ENCODE results near the gene WDFY1. TPM values are rescaled to one million over a fixed set of nuclear protein-coding genes. Genes with fewer than 3 reads are reported as not detected.
"Not testable (repeated sequence)": the region's sequence is repeated elsewhere in the genome, so short reads cannot be mapped to it uniquely, and the experiment has no call there.

WDFY1 gene
- total RNA-seq, 4 donors from 2014 or later: 12.0 to 25.7 (median 17.1) TPM

GRCh38 chr2:223880796-223881195, 64.3 kb downstream of the WDFY1 start:
- no peak for ATAC-seq
- Histone ChIP-seq H3K9me3 (no peaks in the 10 kb centered on the region), H3K27me3 (no peaks in the 10 kb centered on the region), H3K4me3 (no peak overlapping the region), H3K27ac (no peak overlapping the region), H3K36me3 (peaks cover 3 to 97% of the 10 kb centered on the region in 2 donors), H3K4me1 (no peaks in the 10 kb centered on the region)
- TF ChIP-seq POLR2A (IDR thresholded peaks at IDR 0.05): no peak
- TF ChIP-seq, protein P1, sequence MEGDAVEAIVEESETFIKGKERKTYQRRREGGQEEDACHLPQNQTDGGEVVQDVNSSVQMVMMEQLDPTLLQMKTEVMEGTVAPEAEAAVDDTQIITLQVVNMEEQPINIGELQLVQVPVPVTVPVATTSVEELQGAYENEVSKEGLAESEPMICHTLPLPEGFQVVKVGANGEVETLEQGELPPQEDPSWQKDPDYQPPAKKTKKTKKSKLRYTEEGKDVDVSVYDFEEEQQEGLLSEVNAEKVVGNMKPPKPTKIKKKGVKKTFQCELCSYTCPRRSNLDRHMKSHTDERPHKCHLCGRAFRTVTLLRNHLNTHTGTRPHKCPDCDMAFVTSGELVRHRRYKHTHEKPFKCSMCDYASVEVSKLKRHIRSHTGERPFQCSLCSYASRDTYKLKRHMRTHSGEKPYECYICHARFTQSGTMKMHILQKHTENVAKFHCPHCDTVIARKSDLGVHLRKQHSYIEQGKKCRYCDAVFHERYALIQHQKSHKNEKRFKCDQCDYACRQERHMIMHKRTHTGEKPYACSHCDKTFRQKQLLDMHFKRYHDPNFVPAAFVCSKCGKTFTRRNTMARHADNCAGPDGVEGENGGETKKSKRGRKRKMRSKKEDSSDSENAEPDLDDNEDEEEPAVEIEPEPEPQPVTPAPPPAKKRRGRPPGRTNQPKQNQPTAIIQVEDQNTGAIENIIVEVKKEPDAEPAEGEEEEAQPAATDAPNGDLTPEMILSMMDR (IDR thresholded peaks at IDR 0.05 in 4 of 5, conservative IDR thresholded peaks at IDR 0.05 in 1 of 5): no peak
- in situ Hi-C loops (cut with MboI; ENCODE audit: low sequenced_read_pairs in 4 of 4): no loop called here
- no peak for DNase-seq
- intact Hi-C loops (cut with DNase I; ENCODE audit: low total_unique reads): no loop called here

- Histone ChIP-seq H3K4me1 (no peaks in the 10 kb centered on the region), H3K4me3 (no peak overlapping the region), H3K27me3 (no peaks in the 10 kb centered on the region), H3K36me3 (peaks cover 3 to 93% of the 10 kb centered on the region in 2 donors), H3K9me3 (no peaks in the 10 kb centered on the region), H3K27ac (no peak overlapping the region)
- ATAC-seq (no peak), DNase-seq (no peak)
- TF ChIP-seq POLR2A (IDR thresholded peaks at IDR 0.05): no peak
- TF ChIP-seq, protein P1 (IDR thresholded peaks at IDR 0.05 in 4 of 5, conservative IDR thresholded peaks at IDR 0.05 in 1 of 5): no peak
- intact Hi-C loops (cut with DNase I; ENCODE audit: low total_unique reads) (no loop called here), in situ Hi-C loops (cut with MboI; ENCODE audit: low sequenced_read_pairs in 4 of 4) (no loop called here)
Measured at GRCh38 chr2:223877721-223878410, 67.3 kb downstream of the WDFY1 start.

GRCh38 chr2:223873672-223874071, 71.5 kb downstream of the WDFY1 start:
- ATAC-seq (no peak), DNase-seq (no peak)
- Histone ChIP-seq H3K27me3 (no peaks in the 10 kb centered on the region), H3K27ac (no peak overlapping the region), H3K4me1 (no peaks in the 10 kb centered on the region), H3K4me3 (no peak overlapping the region), H3K36me3 (peaks cover 0 to 53% of the 10 kb centered on the region in 2 donors), H3K9me3 (no peaks in the 10 kb centered on the region)
- intact Hi-C loops (cut with DNase I; ENCODE audit: low total_unique reads) (no loop called here), in situ Hi-C loops (cut with MboI; ENCODE audit: low sequenced_read_pairs in 4 of 4) (no loop called here)
- TF ChIP-seq, protein P1 (IDR thresholded peaks at IDR 0.05 in 4 of 5, conservative IDR thresholded peaks at IDR 0.05 in 1 of 5): no peak
- TF ChIP-seq POLR2A (IDR thresholded peaks at IDR 0.05): no peak

DNA sequence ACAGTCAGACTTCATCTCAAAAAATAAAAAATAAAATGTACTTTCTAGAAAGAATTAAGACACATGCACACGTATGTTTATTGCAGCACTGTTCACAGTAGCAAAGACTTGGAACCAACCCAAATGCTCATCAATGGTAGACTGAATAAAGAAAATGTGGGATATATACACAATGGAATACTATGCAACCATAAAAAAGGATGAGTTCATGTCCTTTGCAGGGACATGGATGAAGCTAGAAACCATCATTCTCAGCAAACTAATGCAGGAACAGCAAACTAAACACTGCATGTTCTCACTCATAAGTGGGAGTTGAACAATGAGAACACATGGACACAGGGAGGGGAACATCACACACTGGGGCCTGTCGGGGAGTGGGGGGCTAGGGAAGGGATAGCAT, 72.4 kb downstream of the WDFY1 start:
- H3K27ac ChIP-seq; H3K27me3 ChIP-seq; intact Hi-C loops (cut with DNase I; ENCODE audit: low total_unique reads); H3K9me3 ChIP-seq; ATAC-seq; in situ Hi-C loops (cut with MboI; ENCODE audit: low sequenced_read_pairs in 4 of 4); DNase-seq; H3K4me1 ChIP-seq; H3K4me3 ChIP-seq: not testable (repeated sequence)
- H3K36me3 ChIP-seq: peaks cover 0 to 44% of the 10 kb centered on the region in 2 donors

GRCh38 chr2:223871661-223872060, 73.5 kb downstream of the WDFY1 start:
- in situ Hi-C loops (cut with MboI; ENCODE audit: low sequenced_read_pairs in 4 of 4); H3K27me3 ChIP-seq; H3K27ac ChIP-seq; H3K4me3 ChIP-seq; intact Hi-C loops (cut with DNase I; ENCODE audit: low total_unique reads); H3K4me1 ChIP-seq; H3K9me3 ChIP-seq; DNase-seq; ATAC-seq: not testable (repeated sequence)
- peaks cover 0 to 33% of the 10 kb centered on the region in 2 donors for H3K36me3 ChIP-seq
